SK-N-SH (cell line): Measurements from ENCODE around the gene SNAP23. TPM values are rescaled to one million over a fixed set of nuclear protein-coding genes. Genes with fewer than 3 reads are reported as not detected.
"Not testable (repeated sequence)": the region's sequence is repeated elsewhere in the genome, so short reads cannot be mapped to it uniquely, and the experiment has no call there.

Source experiments
- CTCF ChIA-PET: fragments of 300-600, 350-600 bp; formaldehyde crosslinking; extraction: SDS; loops from one replicate; lab custom pipeline; 2021; lab: Yijun Ruan, JAX
- POLR2A ChIA-PET: fragments of 350-600 bp; sonication (Branson Sonifier 250); formaldehyde crosslinking; extraction: SDS; loops from one replicate; lab custom pipeline; 2020; ENCODE audit warnings: antibody characterized with exemption, inconsistent platforms; lab: Yijun Ruan, JAX
- DNase-seq: peaks from one replicate; pipeline ENCODE4 v3.0.0; 2012
- H2AFZ ChIP-seq: fragments of 200-600 bp; sonication (generic); 2 replicates; pipeline ENCODE4 v1.8.1; 2016; ENCODE audit warnings: antibody characterized with exemption, mild to moderate bottlenecking, low read depth
- H3F3A ChIP-seq: fragments of 200-600 bp; sonication (generic); replicated peaks from 2 replicates; pipeline ENCODE3; 2016; ENCODE audit warnings: antibody characterized with exemption, mild to moderate bottlenecking; ENCODE audit not compliant: insufficient read depth
- H3K27ac ChIP-seq, 2 experiments: fragments of 200-500 bp in 1 of 2; fragments of 200-600 bp in 1 of 2; sonication (Bioruptor generic) in 1 of 2; sonication (generic), shearing (Covaris generic) in 1 of 2; 2 replicates each; pipeline versions ENCODE4 v1.5.1 to v1.6.1; 2014 to 2016; ENCODE audit warnings: low read depth in 2 of 2, inconsistent platforms in 1 of 2, low read length in 1 of 2, mild to moderate bottlenecking in 1 of 2, mixed read lengths in 1 of 2
- H3K27me3 ChIP-seq: fragments of 200-600 bp; sonication (generic), shearing (Covaris generic); 2 replicates; pipeline ENCODE4 v1.6.1; 2016; ENCODE audit warnings: mixed run types; ENCODE audit not compliant: insufficient read depth
- H3K36me3 ChIP-seq, 2 experiments: fragments of 200-500 bp in 1 of 2; fragments of 200-600 bp in 1 of 2; sonication (Bioruptor generic) in 1 of 2; sonication (generic) in 1 of 2; replicated peaks in 1 of 2; 2 replicates each; pipeline versions ENCODE3 to v1.5.1; 2014 to 2016; ENCODE audit warnings: low read length in 1 of 2, mild to moderate bottlenecking in 1 of 2; ENCODE audit not compliant: insufficient read depth in 2 of 2, control insufficient read depth in 1 of 2
- H3K4me1 ChIP-seq, 2 experiments: fragments of 200-500 bp in 1 of 2; fragments of 200-600 bp in 1 of 2; sonication (Bioruptor generic) in 1 of 2; sonication (generic), shearing (Covaris generic) in 1 of 2; 2 replicates each; pipeline versions ENCODE4 v1.5.1 to v1.6.1; 2014 to 2016; ENCODE audit warnings: low read depth in 1 of 2, low read length in 1 of 2, mixed run types in 1 of 2; ENCODE audit not compliant: insufficient read depth in 2 of 2, control insufficient read depth in 1 of 2
- H3K4me2 ChIP-seq: fragments of 200-600 bp; sonication (generic), shearing (Covaris generic); 2 replicates; pipeline ENCODE4 v1.6.1; 2017; ENCODE audit warnings: mixed run types
- H3K4me3 ChIP-seq, 2 experiments: fragments of 200-500 bp in 1 of 2; fragments of 200-600 bp in 1 of 2; sonication (Bioruptor generic) in 1 of 2; sonication (generic), shearing (Covaris generic) in 1 of 2; 2 replicates each; pipeline versions ENCODE4 v1.5.1 to v1.8.1; 2014 to 2016; ENCODE audit warnings: low read depth in 2 of 2, inconsistent platforms in 1 of 2, low read length in 1 of 2, mild to moderate bottlenecking in 1 of 2, mixed read lengths in 1 of 2, moderate library complexity in 1 of 2
- H3K79me2 ChIP-seq: fragments of 200-600 bp; sonication (generic); 2 replicates; pipeline ENCODE4 v1.8.1; 2017; ENCODE audit warnings: mild to moderate bottlenecking; ENCODE audit not compliant: insufficient read depth
- H3K9ac ChIP-seq: fragments of 200-600 bp; sonication (generic); 2 replicates; pipeline ENCODE4 v1.6.1; 2017; ENCODE audit warnings: mixed run types
- H3K9me2 ChIP-seq: fragments of 200-600 bp; sonication (generic); 2 replicates; pipeline ENCODE4 v1.6.1; 2017; ENCODE audit warnings: mixed run types
- H3K9me3 ChIP-seq: fragments of 200-600 bp; sonication (generic); 2 replicates; pipeline ENCODE4 v1.6.1; 2017; ENCODE audit warnings: mixed run types, mild to moderate bottlenecking, moderate library complexity
- H4K20me1 ChIP-seq: fragments of 200-600 bp; sonication (generic); 2 replicates; pipeline ENCODE4 v1.6.1; 2017; ENCODE audit warnings: mild to moderate bottlenecking, mixed run types; ENCODE audit not compliant: insufficient read depth
- CTCF ChIP-seq: fragments of 200-600 bp; sonication (generic); IDR thresholded peaks from 2 replicates; pipeline ENCODE4 v1.6.1; 2017; ENCODE audit warnings: antibody characterized with exemption, mild to moderate bottlenecking, moderate library complexity
- EP300 ChIP-seq, 2 experiments: IDR thresholded peaks; 2 replicates each; pipeline versions ENCODE4 v1.4.0 to v1.6.1; 2012; ENCODE audit warnings: borderline replicate concordance in 1 of 2, low read depth in 1 of 2, low read length in 1 of 2
- FOSL2 ChIP-seq: IDR thresholded peaks from 2 replicates; pipeline ENCODE4 v1.4.0; 2012; ENCODE audit warnings: low read depth, mild to moderate bottlenecking, moderate library complexity, borderline replicate concordance
- FOXJ3 ChIP-seq: sonication (generic); formaldehyde crosslinking; IDR thresholded peaks from 2 replicates; pipeline ENCODE4 v1.5.1; 2020; ENCODE audit warnings: mild to moderate bottlenecking, missing genetic modification reagents
- FOXM1 ChIP-seq: IDR thresholded peaks from 2 replicates; pipeline ENCODE4 v1.4.0; 2012; ENCODE audit warnings: low read depth, mild to moderate bottlenecking
- GABPA ChIP-seq: IDR thresholded peaks from 2 replicates; pipeline ENCODE4 v1.4.0; 2012; ENCODE audit warnings: low read depth, mild to moderate bottlenecking
- GATA2 ChIP-seq: sonication (generic); formaldehyde crosslinking; IDR thresholded peaks from 2 replicates; pipeline ENCODE4 v1.5.0; 2020; ENCODE audit warnings: mild to moderate bottlenecking, missing genetic modification reagents
- JUND ChIP-seq: IDR thresholded peaks from 2 replicates; pipeline ENCODE4 v1.4.0; 2012
- MAX ChIP-seq: IDR thresholded peaks from 2 replicates; pipeline ENCODE4 v1.4.0; 2012; ENCODE audit warnings: low read depth
- SMC3 ChIP-seq: IDR thresholded peaks from 2 replicates; pipeline ENCODE4 v1.6.1; 2012; ENCODE audit warnings: low read depth, low read length, improper control_type of control experiment
- USF2 ChIP-seq: fragments of 150-350 bp; IDR thresholded peaks from 2 replicates; pipeline ENCODE4 v1.6.1; 2017; ENCODE audit warnings: antibody characterized with exemption, low read length, low read depth, borderline replicate concordance
- ZBTB33 ChIP-seq: IDR thresholded peaks from 2 replicates; pipeline ENCODE4 v1.4.0; 2012; ENCODE audit warnings: low read depth, borderline replicate concordance
- WGBS: methylation state at CpG from one replicate; pipeline ENCODE4 v1.1.6; 2017; ENCODE audit warnings: low lambda C conversion rate; 5-methylcytosine and 5-hydroxymethylcytosine counted together
- polyA plus RNA-seq, 3 experiments: library from polyadenylated mRNA; depleted of rRNA; stranded (reverse); fragments of >200 nt; gene quantifications; 2 replicates each; pipeline ENCODE4 v1.2.3, GENCODE V29; 2012

The SNAP23 gene
- polyA plus RNA-seq, 1 of the 3 experiments (the other 2 are of a cell fraction): 39.2 TPM

- peaks cover 3 to 5% of the 10 kb centered on the region in 2 experiments; a peak in 2 of 4 replicates for H3K4me1 ChIP-seq
- no peaks in the 10 kb centered on the region for H3K9me3 ChIP-seq
- H3K27me3 ChIP-seq: no peaks in the 10 kb centered on the region
- ChIA-PET POLR2A (no interaction called here), CTCF (interaction anchor here (0.6 kb wide), 1 partner anchor 116 kb away, joined by 3 read pairs; no protein-coding TSS in a partner anchor)
- H2AFZ ChIP-seq: no peak overlapping the region
- no peaks in the 10 kb centered on the region for H3K9me2 ChIP-seq
- H3K9ac ChIP-seq: no peak overlapping the region
- H3K79me2 ChIP-seq: peaks cover 88% of the 10 kb centered on the region
- H3K27ac ChIP-seq: no peak overlapping the region
- 97% methylated on average over 1 of the region's 1 CpG for WGBS
- H4K20me1 ChIP-seq: no peaks in the 10 kb centered on the region
- TF ChIP-seq GATA2 (CRISPR knock-in tag): no peak
- no peak for TF ChIP-seq FOXM1
- no peak for TF ChIP-seq ZBTB33
- no peak for TF ChIP-seq CTCF
- TF ChIP-seq GABPA: no peak
- no peak for TF ChIP-seq USF2
- no peak for TF ChIP-seq JUND
- no peak for TF ChIP-seq FOSL2
- no peak for TF ChIP-seq SMC3
- no peak for TF ChIP-seq EP300 (IDR thresholded peaks at IDR 0.05; ENCODE audit: borderline replicate concordance in 1 of 2, low read depth in 1 of 2, low read length in 1 of 2)
- no peak for TF ChIP-seq FOXJ3 (CRISPR knock-in tag)
- no peak for TF ChIP-seq MAX
- no peak overlapping the region for H3K4me3 ChIP-seq
- H3F3A ChIP-seq: peaks cover 10% of the 10 kb centered on the region
- peaks cover 0 to 11% of the 10 kb centered on the region in 2 experiments for H3K36me3 ChIP-seq
- H3K4me2 ChIP-seq: no peak overlapping the region
- DNase-seq: no peak
Observed at GRCh38 chr15:42553554-42553953, 58.1 kb downstream of the SNAP23 start.

- DNase-seq, H3F3A ChIP-seq, H3K4me3 ChIP-seq, H4K20me1 ChIP-seq, H3K9ac ChIP-seq, H3K27ac ChIP-seq, POLR2A ChIA-PET, H3K4me1 ChIP-seq, H3K9me3 ChIP-seq, H2AFZ ChIP-seq, CTCF ChIA-PET, H3K9me2 ChIP-seq, H3K27me3 ChIP-seq, H3K4me2 ChIP-seq: not testable (repeated sequence)
- H3K79me2 ChIP-seq: peaks cover 58% of the 10 kb centered on the region
- 98% methylated on average over 12 of the region's 12 CpGs for WGBS
- H3K36me3 ChIP-seq: peaks cover 15 to 36% of the 10 kb centered on the region in 2 experiments
Observed at GRCh38 chr15:42556550-42557207, 61.2 kb downstream of the SNAP23 start.
